GM13977 (cell line): ENCODE data around the gene CD96.

ENCODE experiments used
- DNase-seq: peaks from one replicate; pipeline ENCODE4 v3.0.0; 2012; ENCODE audit warnings: low spot score
- in situ Hi-C: fragments of 300-500 bp; cut with MboI; formaldehyde crosslinking; loops from one replicate; pipeline ENCODE4 v1.12.0; 2022; ENCODE audit warnings: low sequenced_read_pairs, low pct_unique_long_range_greater_than_20kb, mixed read lengths, inconsistent platforms; ENCODE audit not compliant: unreplicated experiment
- TF ChIP-seq, protein P1 (sequence below): IDR thresholded peaks from 2 replicates; pipeline ENCODE4 v1.5.1; 2012; ENCODE audit warnings: mild to moderate bottlenecking, control low read depth; ENCODE audit not compliant: insufficient read depth; ENCODE audit errors: extremely low read depth, missing control alignments

The CD96 gene

DNA sequence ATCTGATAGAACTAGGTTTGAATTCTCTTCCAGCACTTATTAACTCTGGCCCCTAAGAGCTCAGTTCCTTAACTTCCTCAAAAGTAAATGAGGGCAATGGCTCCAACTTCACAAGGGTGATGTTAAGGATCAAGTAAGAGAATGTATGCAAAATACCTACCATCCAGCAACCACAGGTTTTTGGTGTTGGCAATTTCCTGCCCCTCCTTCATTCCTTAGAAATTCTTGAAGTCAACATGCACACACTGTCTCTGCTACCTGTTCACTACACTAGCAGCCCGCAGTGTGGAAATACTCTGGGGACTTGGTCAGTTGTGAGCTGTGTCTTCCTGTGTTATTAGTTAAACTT is 48.1 kb downstream of the CD96 start:
- DNase-seq, result no peak
- in situ Hi-C loops, result no loop called here
- TF ChIP-seq, protein P1, sequence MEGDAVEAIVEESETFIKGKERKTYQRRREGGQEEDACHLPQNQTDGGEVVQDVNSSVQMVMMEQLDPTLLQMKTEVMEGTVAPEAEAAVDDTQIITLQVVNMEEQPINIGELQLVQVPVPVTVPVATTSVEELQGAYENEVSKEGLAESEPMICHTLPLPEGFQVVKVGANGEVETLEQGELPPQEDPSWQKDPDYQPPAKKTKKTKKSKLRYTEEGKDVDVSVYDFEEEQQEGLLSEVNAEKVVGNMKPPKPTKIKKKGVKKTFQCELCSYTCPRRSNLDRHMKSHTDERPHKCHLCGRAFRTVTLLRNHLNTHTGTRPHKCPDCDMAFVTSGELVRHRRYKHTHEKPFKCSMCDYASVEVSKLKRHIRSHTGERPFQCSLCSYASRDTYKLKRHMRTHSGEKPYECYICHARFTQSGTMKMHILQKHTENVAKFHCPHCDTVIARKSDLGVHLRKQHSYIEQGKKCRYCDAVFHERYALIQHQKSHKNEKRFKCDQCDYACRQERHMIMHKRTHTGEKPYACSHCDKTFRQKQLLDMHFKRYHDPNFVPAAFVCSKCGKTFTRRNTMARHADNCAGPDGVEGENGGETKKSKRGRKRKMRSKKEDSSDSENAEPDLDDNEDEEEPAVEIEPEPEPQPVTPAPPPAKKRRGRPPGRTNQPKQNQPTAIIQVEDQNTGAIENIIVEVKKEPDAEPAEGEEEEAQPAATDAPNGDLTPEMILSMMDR, result no peak

DNA sequence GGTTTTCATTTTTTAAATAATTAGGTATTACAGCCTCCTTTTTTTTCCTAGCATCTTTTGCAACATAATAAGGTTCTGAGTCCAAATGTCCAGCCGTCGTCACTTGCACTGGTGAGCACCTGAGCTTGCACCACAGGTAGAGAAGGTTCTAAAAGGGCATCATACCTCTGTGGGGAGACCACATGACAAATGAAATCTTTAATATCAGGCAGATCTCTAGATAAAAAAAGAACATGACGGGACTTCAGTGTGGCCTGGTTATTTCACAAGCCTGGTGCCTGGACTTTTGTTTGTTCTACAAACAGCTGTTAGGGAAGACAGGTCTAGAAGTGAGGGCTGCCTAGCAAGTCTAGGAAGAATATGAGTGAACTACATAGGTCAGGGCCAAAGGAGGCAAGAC is 49.6 kb downstream of the CD96 start:
- in situ Hi-C loops, result no loop called here
- TF ChIP-seq, protein P1, result no peak
- no peak for DNase-seq

DNA sequence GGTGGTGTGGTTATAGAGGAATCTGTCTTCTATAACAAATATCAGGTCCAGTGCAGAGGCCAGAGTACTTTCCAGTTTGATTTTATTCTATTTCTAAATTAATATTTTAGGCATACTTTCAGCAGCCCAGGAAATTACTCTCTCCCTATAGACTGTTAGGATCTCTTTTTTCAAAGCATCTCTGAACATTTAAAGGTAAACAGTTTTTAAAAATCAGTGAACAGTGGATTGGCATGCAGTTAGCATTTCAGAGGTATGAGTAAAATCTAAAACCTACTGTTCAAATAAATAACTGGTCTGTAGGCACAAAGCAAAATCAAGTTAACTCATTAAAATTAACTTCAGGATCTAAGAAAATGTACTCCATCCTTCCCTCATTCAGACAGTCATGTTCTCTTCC is 50.1 kb downstream of the CD96 start:
- DNase-seq, result no peak
- in situ Hi-C loops, result no loop called here
- TF ChIP-seq, protein P1, result no peak

DNA sequence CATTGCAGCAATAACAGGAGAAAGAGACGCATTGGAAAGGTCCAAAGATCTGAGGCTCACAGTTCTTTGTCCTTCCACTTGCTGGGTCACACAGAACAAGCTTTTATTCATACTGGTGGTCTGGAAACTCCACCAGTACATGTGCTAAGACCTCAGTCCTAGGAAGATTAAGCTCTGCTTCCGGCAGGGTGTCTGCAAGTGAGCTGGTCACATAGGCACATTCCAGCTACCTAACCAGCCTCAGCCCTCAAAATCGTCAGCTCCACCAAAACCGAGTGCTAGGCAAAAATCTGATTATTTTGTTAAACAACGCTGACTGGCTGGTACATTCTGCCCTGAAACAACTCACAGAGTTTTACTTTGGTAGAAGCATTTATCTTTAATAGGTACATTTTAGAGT is 50.9 kb downstream of the CD96 start:
- DNase-seq, result no peak
- TF ChIP-seq, protein P1, result no peak
- in situ Hi-C loops, result no loop called here

DNA sequence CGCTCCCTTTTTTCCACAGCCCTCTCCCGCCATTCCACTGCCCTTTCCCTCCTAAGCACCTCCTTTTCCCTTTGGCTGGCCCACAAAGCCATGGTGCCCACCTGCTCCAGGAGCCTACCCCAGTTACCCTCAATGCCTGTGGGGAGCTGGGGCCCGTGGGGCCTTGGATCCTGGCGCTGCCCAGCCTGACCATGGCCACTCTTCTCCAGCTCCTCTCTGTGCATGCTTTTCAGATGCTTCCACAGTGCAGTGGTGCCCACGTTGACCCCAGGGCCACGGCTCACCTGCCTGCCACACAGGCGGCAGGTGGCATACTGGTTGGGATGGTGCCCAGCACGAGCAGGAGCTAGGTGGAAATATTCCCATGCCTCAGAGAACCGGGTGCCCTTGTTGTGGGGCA is 51.7 kb downstream of the CD96 start:
- in situ Hi-C loops, result no loop called here
- TF ChIP-seq, protein P1, result no peak
- no peak for DNase-seq

DNA sequence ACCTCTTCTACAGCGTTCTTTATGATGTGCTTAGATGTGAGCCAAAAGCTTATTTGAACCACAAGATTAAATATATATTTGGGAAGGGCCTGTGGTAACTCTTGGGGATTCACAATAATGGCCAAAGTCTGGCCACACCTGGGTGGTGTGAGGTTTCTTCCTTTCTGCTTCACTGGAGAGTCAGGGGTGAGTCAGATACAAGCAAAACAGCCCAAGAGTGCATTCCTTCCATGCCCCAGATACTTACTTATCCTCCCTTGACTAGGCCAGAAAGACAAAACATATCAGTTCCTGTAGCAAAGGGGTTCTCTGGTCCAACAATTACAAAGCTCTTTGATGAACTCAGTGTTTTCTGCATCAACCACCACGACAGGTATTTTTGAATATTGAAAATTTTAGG is 52.2 kb downstream of the CD96 start:
- TF ChIP-seq, protein P1, result no peak
- peak; percentile 31 for DNase-seq
- in situ Hi-C loops, result no loop called here

DNA sequence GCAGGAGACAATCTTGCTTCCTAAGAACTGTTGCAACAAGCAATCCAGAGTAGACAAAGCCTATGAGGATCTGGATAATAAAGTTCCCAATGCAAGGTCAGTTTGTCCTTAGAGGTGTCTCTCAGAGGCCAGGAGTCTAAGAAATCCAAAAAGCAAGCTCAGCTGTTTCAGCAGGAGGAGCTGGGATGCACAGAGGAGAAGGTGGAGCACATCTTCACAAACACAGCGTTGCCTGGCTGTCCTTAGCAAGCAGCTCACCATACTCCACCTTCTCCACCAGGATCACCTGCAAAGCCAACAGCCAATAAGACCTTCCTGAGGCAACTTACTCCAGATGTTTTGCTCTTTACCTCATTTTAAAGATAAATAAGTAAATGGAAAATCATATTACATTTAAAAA is 52.8 kb downstream of the CD96 start:
- TF ChIP-seq, protein P1, result no peak
- in situ Hi-C loops, result no loop called here
- DNase-seq, result no peak
